A673 (cell line): Measurements from ENCODE around the gene NACC2.

Source experiments
- CTCF ChIP-seq: fragments of 300-800, 200-600 bp; sonication (generic); conservative IDR thresholded peaks from 2 replicates; pipeline ENCODE4 v1.5.1; 2017; ENCODE audit warnings: low read depth, mild to moderate bottlenecking, antibody characterized with exemption, low read length, moderate library complexity, mixed read lengths
- EZH2 ChIP-seq: fragments of 200-600 bp; sonication (generic); IDR thresholded peaks from 2 replicates; pipeline ENCODE4 v1.6.1; 2017; ENCODE audit warnings: borderline replicate concordance, low read depth, mild to moderate bottlenecking, mixed read lengths, antibody characterized with exemption, low read length; ENCODE audit not compliant: poor library complexity, severe bottlenecking

DNA sequence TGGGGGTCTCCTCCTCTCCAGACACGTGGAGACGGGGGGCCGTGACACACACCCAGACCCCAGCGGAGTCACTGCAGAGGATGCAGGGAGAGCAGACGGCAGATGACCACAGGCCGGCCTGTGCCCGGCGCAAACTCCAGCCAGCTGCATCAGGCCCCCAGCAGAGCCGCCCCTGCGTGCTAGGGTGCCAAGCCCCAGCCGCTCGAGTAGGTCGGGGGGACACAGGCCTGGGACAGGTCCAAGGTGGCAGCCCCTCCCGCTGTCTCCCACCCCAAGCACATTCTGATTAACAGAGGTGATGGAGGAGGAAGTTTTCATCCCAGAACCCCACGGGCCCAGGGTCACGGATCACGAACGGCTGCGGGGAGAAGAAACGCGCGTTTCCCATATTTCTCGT is 14.4 kb downstream of the NACC2 start:
- no peak for TF ChIP-seq CTCF
- no peak for TF ChIP-seq EZH2
